HepG2 (cell line): ENCODE results near the gene PTPN18. TPM values are rescaled to one million over a fixed set of nuclear protein-coding genes. Genes with fewer than 3 reads are reported as not detected.

Experiments used
- ATAC-seq: fragments of 200-7000 bp; cut with Tn5 transposase; 3 replicates; pipeline ENCODE4 v1.9.1; 2020; ENCODE audit warnings: mild to moderate bottlenecking, moderate library complexity
- BruUV-seq: library from RNA; stranded (reverse); fragments of 400-500 nt; replicated peaks from 2 replicates; lab custom pipeline; 2021; lab: Mats Ljungman, UMichigan
- CTCF ChIA-PET: fragments of 300-600 bp; formaldehyde crosslinking; extraction: SDS; loops from one replicate; lab custom pipeline; 2021; ENCODE audit warnings: low total read pairs, inconsistent platforms, low intra/inter-chr PET ratio; lab: Yijun Ruan, JAX
- POLR2A ChIA-PET: fragments of 350-600 bp; sonication (Branson Sonifier 250); formaldehyde crosslinking; loops from one replicate; lab custom pipeline; 2020; ENCODE audit warnings: antibody characterized with exemption, inconsistent platforms; lab: Yijun Ruan, JAX
- DNase-seq: peaks from one replicate; pipeline ENCODE4 v3.0.0-alpha.2; 2015; ENCODE audit warnings: low spot score
- FAIRE-seq: peaks from 3 replicates; lab custom pipeline; 2011; peaks lifted over from hg19 to GRCh38; lab: Jason Lieb, UNC
- H2AFZ ChIP-seq: one replicate; pipeline ENCODE4 v1.6.1; 2011; ENCODE audit warnings: low read length, inconsistent platforms
- H3K27ac ChIP-seq: fragments of 300-600 bp; 3 replicates; pipeline ENCODE4 v1.8.0; 2011; ENCODE audit warnings: mixed run types, mild to moderate bottlenecking, mixed read lengths, low read length, inconsistent platforms; ENCODE audit not compliant: insufficient read depth; ENCODE audit errors: extremely low read length
- H3K27me3 ChIP-seq, 2 experiments: fragments of 200-600 bp in 1 of 2; 2 replicates in 1 of 2; 3 replicates in 1 of 2; pipeline versions ENCODE4 v1.6.0 to v1.8.0; 2011; ENCODE audit warnings: low read length in 2 of 2, mild to moderate bottlenecking in 2 of 2, moderate library complexity in 2 of 2, inconsistent platforms in 1 of 2; ENCODE audit not compliant: insufficient read depth in 2 of 2, control insufficient read depth in 1 of 2
- H3K36me3 ChIP-seq, 2 experiments: fragments of 200-600 bp in 1 of 2; replicated peaks in 1 of 2; 2 replicates in 1 of 2; 3 replicates in 1 of 2; pipeline versions ENCODE4 v1.5.1 to v1.8.0; 2011; ENCODE audit warnings: low read length in 2 of 2, inconsistent platforms in 1 of 2; ENCODE audit not compliant: insufficient read depth in 2 of 2, control insufficient read depth in 1 of 2
- H3K4me1 ChIP-seq: 2 replicates; pipeline ENCODE4 v1.5.1; 2012; ENCODE audit warnings: low read length, inconsistent platforms; ENCODE audit not compliant: insufficient read depth
- H3K4me2 ChIP-seq: 2 replicates; pipeline ENCODE4 v1.6.0; 2011; ENCODE audit warnings: low read depth, low read length, inconsistent platforms
- H3K4me3 ChIP-seq, 3 experiments: fragments of 200-600 bp in 1 of 3; sonication (generic), shearing (Covaris generic) in 1 of 3; replicated peaks in 1 of 3; 2 replicates each; pipeline ENCODE4 v1.5.1; 2011 to 2016; ENCODE audit warnings: low read length in 3 of 3, inconsistent platforms in 2 of 3, low read depth in 2 of 3, mild to moderate bottlenecking in 2 of 3, control low read depth in 1 of 3, mixed read lengths in 1 of 3; ENCODE audit not compliant: insufficient read depth in 1 of 3
- H3K79me2 ChIP-seq: one replicate; pipeline ENCODE4 v1.6.1; 2011; ENCODE audit warnings: low read length, inconsistent platforms; ENCODE audit not compliant: insufficient read depth
- H3K9ac ChIP-seq: 2 replicates; pipeline ENCODE4 v1.6.0; 2011; ENCODE audit warnings: mild to moderate bottlenecking, low read depth, low read length, inconsistent platforms; ENCODE audit not compliant: insufficient read depth
- H3K9me3 ChIP-seq: 2 replicates; pipeline ENCODE4 v1.5.1; 2012; ENCODE audit warnings: mild to moderate bottlenecking, low read length
- H4K20me1 ChIP-seq: 2 replicates; pipeline ENCODE4 v1.6.0; 2011; ENCODE audit warnings: inconsistent platforms, mild to moderate bottlenecking, low read length, moderate library complexity; ENCODE audit not compliant: insufficient read depth
- U2AF1 ChIP-seq: fragments of 200-400 bp; formaldehyde crosslinking; optimal IDR thresholded peaks from 2 replicates; pipeline ENCODE3; 2017; ENCODE audit warnings: mild to moderate bottlenecking, low read depth, low read length
- ZNF576 ChIP-seq: sonication (generic); formaldehyde crosslinking; IDR thresholded peaks from 2 replicates; pipeline ENCODE4 v1.4.0; 2020; ENCODE audit warnings: mild to moderate bottlenecking, missing genetic modification reagents
- ZSCAN22 ChIP-seq: sonication (generic); formaldehyde crosslinking; IDR thresholded peaks from 2 replicates; pipeline ENCODE4 v1.4.0; 2020; ENCODE audit warnings: mild to moderate bottlenecking, missing genetic modification reagents
- WGBS: methylation state at CpG from one replicate; pipeline ENCODE4 v1.1.6; 2017; ENCODE audit warnings: low lambda C conversion rate; 5-methylcytosine and 5-hydroxymethylcytosine counted together
- in situ Hi-C: cut with HindIII; loops from 2 replicates; pipeline ENCODE4 v1.10.0; 2017; ENCODE audit warnings: low pct_unique_long_range_greater_than_20kb; ENCODE audit not compliant: extremely low pct_ligation_motif_present
- intact Hi-C: fragments of 100-400 bp; cut with micrococcal nuclease; formaldehyde crosslinking; loops from one replicate; pipeline ENCODE4 v1.10.0; 2022; ENCODE audit not compliant: unreplicated experiment
- polyA plus RNA-seq, 8 experiments: library from polyadenylated mRNA; depleted of rRNA in 3 of 8; stranded (reverse) in 7 of 8; unstranded in 1 of 8; fragments of >200 nt; fragmentation: Illumina TruSeq in 4 of 8; extraction: Trizol in 4 of 8; gene quantifications; 2 replicates each; pipeline versions ENCODE4 v1.2.1 to v1.2.3, GENCODE V29; 2011 to 2016; ENCODE audit warnings: low read depth in 4 of 8, missing spikeins in 1 of 8, mixed read lengths in 1 of 8; ENCODE audit not compliant: insufficient read depth in 1 of 8
- total RNA-seq, 5 experiments: library from RNA; depleted of rRNA; stranded (reverse); fragments of >200 nt; fragmentation: Illumina TruSeq; extraction: Trizol; gene quantifications; 2 replicates each; pipeline ENCODE4 v1.2.3, GENCODE V29; 2016; ENCODE audit warnings: low read depth in 1 of 5
- TF ChIP-seq, protein P1 (sequence below): sonication (generic); formaldehyde crosslinking; IDR thresholded peaks from 2 replicates; pipeline ENCODE4 v1.5.0; 2020; ENCODE audit warnings: missing genetic modification reagents
- TF ChIP-seq, protein P2 (sequence below): sonication (generic); formaldehyde crosslinking; IDR thresholded peaks from 2 replicates; pipeline ENCODE4 v1.5.0; 2020; ENCODE audit warnings: mild to moderate bottlenecking, missing genetic modification reagents, moderate library complexity
- TF ChIP-seq, protein P3 (sequence below): sonication (generic); formaldehyde crosslinking; IDR thresholded peaks from 2 replicates; pipeline ENCODE4 v1.4.0; 2020; ENCODE audit warnings: missing genetic modification reagents

Gene PTPN18
- total and polyA plus RNA-seq, 2 of the 13 experiments (the other 11 are each of a cell fraction or from before 2014, with no cell fraction given): 14.8 to 39.6 TPM

- H3K4me2 ChIP-seq: no peak overlapping the region
- no peak overlapping the region for H3K9ac ChIP-seq
- no peak overlapping the region for H3K27ac ChIP-seq
- H3K27me3 ChIP-seq: no peaks in the 10 kb centered on the region
- H3K9me3 ChIP-seq: no peaks in the 10 kb centered on the region
- H4K20me1 ChIP-seq: no peaks in the 10 kb centered on the region
- 95% methylated on average over 18 of the region's 18 CpGs for WGBS
- H3K4me1 ChIP-seq: no peaks in the 10 kb centered on the region
- intact Hi-C loops (no loop called here), in situ Hi-C loops (no loop called here)
- H3K36me3 ChIP-seq: peaks cover 2 to 11% of the 10 kb centered on the region in 2 experiments; a peak in 2 of 5 replicates
- CTCF ChIA-PET: no interaction called here
- FAIRE-seq (no peak), ATAC-seq (no peak), DNase-seq (no peak)
- H3K79me2 ChIP-seq: no peaks in the 10 kb centered on the region
- H2AFZ ChIP-seq: no peak overlapping the region
- TF ChIP-seq ZSCAN22: no peak
- BruUV-seq: no TSS peak
- no peak overlapping the region for H3K4me3 ChIP-seq
- POLR2A ChIA-PET: no interaction called here
Observed at GRCh38 chr2:130371723-130372054, 15.8 kb downstream of the PTPN18 start.

- H3K79me2 ChIP-seq: no peaks in the 10 kb centered on the region
- TF ChIP-seq, protein P1, sequence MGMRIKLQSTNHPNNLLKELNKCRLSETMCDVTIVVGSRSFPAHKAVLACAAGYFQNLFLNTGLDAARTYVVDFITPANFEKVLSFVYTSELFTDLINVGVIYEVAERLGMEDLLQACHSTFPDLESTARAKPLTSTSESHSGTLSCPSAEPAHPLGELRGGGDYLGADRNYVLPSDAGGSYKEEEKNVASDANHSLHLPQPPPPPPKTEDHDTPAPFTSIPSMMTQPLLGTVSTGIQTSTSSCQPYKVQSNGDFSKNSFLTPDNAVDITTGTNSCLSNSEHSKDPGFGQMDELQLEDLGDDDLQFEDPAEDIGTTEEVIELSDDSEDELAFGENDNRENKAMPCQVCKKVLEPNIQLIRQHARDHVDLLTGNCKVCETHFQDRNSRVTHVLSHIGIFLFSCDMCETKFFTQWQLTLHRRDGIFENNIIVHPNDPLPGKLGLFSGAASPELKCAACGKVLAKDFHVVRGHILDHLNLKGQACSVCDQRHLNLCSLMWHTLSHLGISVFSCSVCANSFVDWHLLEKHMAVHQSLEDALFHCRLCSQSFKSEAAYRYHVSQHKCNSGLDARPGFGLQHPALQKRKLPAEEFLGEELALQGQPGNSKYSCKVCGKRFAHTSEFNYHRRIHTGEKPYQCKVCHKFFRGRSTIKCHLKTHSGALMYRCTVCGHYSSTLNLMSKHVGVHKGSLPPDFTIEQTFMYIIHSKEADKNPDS (CRISPR knock-in tag): no peak
- TF ChIP-seq U2AF1 (no peak), ZNF576 (CRISPR knock-in tag) (0 out of 2 replicates have a peak, but pooled peaks have one; percentile 44)
- TF ChIP-seq, protein P2, sequence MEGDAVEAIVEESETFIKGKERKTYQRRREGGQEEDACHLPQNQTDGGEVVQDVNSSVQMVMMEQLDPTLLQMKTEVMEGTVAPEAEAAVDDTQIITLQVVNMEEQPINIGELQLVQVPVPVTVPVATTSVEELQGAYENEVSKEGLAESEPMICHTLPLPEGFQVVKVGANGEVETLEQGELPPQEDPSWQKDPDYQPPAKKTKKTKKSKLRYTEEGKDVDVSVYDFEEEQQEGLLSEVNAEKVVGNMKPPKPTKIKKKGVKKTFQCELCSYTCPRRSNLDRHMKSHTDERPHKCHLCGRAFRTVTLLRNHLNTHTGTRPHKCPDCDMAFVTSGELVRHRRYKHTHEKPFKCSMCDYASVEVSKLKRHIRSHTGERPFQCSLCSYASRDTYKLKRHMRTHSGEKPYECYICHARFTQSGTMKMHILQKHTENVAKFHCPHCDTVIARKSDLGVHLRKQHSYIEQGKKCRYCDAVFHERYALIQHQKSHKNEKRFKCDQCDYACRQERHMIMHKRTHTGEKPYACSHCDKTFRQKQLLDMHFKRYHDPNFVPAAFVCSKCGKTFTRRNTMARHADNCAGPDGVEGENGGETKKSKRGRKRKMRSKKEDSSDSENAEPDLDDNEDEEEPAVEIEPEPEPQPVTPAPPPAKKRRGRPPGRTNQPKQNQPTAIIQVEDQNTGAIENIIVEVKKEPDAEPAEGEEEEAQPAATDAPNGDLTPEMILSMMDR (CRISPR knock-in tag): peak; percentile 30; the same call in 1 of the 2 replicates
- TF ChIP-seq, protein P3, sequence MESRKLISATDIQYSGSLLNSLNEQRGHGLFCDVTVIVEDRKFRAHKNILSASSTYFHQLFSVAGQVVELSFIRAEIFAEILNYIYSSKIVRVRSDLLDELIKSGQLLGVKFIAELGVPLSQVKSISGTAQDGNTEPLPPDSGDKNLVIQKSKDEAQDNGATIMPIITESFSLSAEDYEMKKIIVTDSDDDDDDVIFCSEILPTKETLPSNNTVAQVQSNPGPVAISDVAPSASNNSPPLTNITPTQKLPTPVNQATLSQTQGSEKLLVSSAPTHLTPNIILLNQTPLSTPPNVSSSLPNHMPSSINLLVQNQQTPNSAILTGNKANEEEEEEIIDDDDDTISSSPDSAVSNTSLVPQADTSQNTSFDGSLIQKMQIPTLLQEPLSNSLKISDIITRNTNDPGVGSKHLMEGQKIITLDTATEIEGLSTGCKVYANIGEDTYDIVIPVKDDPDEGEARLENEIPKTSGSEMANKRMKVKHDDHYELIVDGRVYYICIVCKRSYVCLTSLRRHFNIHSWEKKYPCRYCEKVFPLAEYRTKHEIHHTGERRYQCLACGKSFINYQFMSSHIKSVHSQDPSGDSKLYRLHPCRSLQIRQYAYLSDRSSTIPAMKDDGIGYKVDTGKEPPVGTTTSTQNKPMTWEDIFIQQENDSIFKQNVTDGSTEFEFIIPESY (CRISPR knock-in tag): peak; percentile 80
- TF ChIP-seq, all 625 proteins: peak for 3
- ATAC-seq: peak; percentile 17
- POLR2A ChIA-PET: no interaction called here
- H3K27me3 ChIP-seq: no peaks in the 10 kb centered on the region
- no peak overlapping the region for H3K27ac ChIP-seq
- no peak overlapping the region for H3K9ac ChIP-seq
- H3K4me1 ChIP-seq: no peaks in the 10 kb centered on the region
- no peak overlapping the region for H3K4me3 ChIP-seq
- intact Hi-C loops (no loop called here), in situ Hi-C loops (no loop called here)
- FAIRE-seq: no peak
- DNase-seq: no peak
- no peaks in the 10 kb centered on the region for H4K20me1 ChIP-seq
- H2AFZ ChIP-seq: no peak overlapping the region
- no peak overlapping the region for H3K4me2 ChIP-seq
- H3K9me3 ChIP-seq: no peaks in the 10 kb centered on the region
- BruUV-seq: no TSS peak
- peaks cover 2 to 11% of the 10 kb centered on the region in 2 experiments; a peak in 2 of 5 replicates for H3K36me3 ChIP-seq
- CTCF ChIA-PET: no interaction called here
- WGBS: 96% methylated on average over 81 of the region's 81 CpGs
Observed at GRCh38 chr2:130372055-130372832, 16.4 kb downstream of the PTPN18 start.
